ENCODE data around the gene FRAT1.
"Not testable (repeated sequence)": the region's sequence is repeated elsewhere in the genome, so short reads cannot be mapped to it uniquely, and the experiment has no call there.

FRAT1 gene

DNA sequence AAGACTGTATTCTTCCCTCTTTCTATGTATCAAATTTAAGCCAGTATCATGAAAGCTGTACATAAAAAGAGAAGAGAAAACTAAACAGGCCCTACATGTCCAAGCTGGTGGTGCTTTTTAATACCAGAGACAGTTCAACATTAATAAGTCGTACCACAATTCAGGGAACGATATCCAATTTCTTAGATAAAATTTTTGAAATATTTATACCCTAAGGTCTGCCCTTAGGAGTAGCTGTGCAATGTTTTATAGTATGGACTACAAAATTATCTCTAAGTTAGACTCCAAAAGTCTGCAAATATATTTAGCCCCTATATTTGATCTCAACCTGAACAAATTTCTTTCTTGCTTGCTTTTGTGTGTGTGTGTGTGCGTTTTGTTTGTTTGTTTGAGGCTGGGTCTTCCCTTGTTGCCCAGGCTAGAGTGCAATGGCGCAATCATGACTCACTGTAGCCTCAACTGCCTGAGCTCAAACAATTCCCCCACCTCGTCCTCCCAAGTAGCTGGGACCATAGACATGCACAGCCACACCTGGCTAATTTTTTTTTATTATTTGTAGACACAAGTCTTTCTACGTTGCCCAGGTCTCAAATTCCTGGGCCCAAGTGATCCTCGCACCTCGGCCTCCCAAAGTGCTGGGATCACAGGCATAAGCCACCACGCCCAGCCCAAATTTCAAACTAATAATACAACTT, 39.8 kb upstream of the FRAT1 start:
- TF ChIP-seq ZNF70 (CRISPR knock-in tag; IDR thresholded peaks at IDR 0.05), result no peak
- no peak for TF ChIP-seq ISL1 (CRISPR knock-in tag; IDR thresholded peaks at IDR 0.05)
- no peak for TF ChIP-seq TOX (CRISPR knock-in tag; IDR thresholded peaks at IDR 0.05; ENCODE audit: borderline replicate concordance)
- no peak for TF ChIP-seq SNAI2 (CRISPR knock-in tag; IDR thresholded peaks at IDR 0.05)
- TF ChIP-seq, protein P1, sequence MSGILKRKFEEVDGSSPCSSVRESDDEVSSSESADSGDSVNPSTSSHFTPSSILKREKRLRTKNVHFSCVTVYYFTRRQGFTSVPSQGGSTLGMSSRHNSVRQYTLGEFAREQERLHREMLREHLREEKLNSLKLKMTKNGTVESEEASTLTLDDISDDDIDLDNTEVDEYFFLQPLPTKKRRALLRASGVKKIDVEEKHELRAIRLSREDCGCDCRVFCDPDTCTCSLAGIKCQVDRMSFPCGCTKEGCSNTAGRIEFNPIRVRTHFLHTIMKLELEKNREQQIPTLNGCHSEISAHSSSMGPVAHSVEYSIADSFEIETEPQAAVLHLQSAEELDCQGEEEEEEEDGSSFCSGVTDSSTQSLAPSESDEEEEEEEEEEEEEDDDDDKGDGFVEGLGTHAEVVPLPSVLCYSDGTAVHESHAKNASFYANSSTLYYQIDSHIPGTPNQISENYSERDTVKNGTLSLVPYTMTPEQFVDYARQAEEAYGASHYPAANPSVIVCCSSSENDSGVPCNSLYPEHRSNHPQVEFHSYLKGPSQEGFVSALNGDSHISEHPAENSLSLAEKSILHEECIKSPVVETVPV (CRISPR knock-in tag; IDR thresholded peaks at IDR 0.05), result no peak
- TF ChIP-seq POU6F1 (CRISPR knock-in tag; IDR thresholded peaks at IDR 0.05; ENCODE audit: borderline replicate concordance, low read depth), result no peak
- TF ChIP-seq TCF4 (CRISPR knock-in tag; IDR thresholded peaks at IDR 0.05; ENCODE audit: borderline replicate concordance), result no peak
- no peak for TF ChIP-seq ARNTL (CRISPR knock-in tag; IDR thresholded peaks at IDR 0.05; ENCODE audit: borderline replicate concordance, low read depth)
- TF ChIP-seq ZNF8 (CRISPR knock-in tag; IDR thresholded peaks at IDR 0.05), result no peak
- no peak for TF ChIP-seq GLIS3 (CRISPR knock-in tag; IDR thresholded peaks at IDR 0.05)
- no peak for TF ChIP-seq ZC3H10 (CRISPR knock-in tag; IDR thresholded peaks at IDR 0.05)
- TF ChIP-seq BACH2 (CRISPR knock-in tag; IDR thresholded peaks at IDR 0.05; ENCODE audit: borderline replicate concordance), result no peak
- TF ChIP-seq, protein P2, sequence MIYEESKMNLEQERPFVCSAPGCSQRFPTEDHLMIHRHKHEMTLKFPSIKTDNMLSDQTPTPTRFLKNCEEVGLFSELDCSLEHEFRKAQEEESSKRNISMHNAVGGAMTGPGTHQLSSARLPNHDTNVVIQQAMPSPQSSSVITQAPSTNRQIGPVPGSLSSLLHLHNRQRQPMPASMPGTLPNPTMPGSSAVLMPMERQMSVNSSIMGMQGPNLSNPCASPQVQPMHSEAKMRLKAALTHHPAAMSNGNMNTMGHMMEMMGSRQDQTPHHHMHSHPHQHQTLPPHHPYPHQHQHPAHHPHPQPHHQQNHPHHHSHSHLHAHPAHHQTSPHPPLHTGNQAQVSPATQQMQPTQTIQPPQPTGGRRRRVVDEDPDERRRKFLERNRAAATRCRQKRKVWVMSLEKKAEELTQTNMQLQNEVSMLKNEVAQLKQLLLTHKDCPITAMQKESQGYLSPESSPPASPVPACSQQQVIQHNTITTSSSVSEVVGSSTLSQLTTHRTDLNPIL (CRISPR knock-in tag; IDR thresholded peaks at IDR 0.05; ENCODE audit: low read depth), result no peak
- no peak for TF ChIP-seq RARB (CRISPR knock-in tag; IDR thresholded peaks at IDR 0.05)
- peak; percentile 75 for ATAC-seq

DNA sequence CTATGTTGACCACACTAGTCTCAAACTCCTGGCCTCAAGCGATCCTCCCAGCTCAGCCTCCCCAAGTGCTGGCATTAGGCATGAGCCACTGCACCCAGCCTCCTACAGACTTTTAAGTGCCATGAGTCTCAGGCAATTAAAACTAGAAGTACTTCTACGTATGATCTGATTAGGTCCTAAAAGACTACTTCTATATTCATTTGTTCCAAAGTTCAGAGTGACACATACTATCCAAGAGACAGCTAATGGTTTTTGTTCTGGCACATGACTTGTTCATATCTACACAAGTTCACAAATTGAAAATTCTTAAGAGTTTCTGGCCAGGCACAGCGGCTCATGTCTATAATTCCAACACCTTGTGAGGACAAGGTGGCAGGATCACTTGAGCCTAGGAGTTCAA, 38.3 kb upstream of the FRAT1 start:
- no peak for TF ChIP-seq RARB (CRISPR knock-in tag; IDR thresholded peaks at IDR 0.05)
- TF ChIP-seq CSDC2 (CRISPR knock-in tag; IDR thresholded peaks at IDR 0.05), result no peak
- TF ChIP-seq ZNF565 (CRISPR knock-in tag; conservative IDR thresholded peaks at IDR 0.05; ENCODE audit: low read depth), result no peak
- TF ChIP-seq, protein P3, sequence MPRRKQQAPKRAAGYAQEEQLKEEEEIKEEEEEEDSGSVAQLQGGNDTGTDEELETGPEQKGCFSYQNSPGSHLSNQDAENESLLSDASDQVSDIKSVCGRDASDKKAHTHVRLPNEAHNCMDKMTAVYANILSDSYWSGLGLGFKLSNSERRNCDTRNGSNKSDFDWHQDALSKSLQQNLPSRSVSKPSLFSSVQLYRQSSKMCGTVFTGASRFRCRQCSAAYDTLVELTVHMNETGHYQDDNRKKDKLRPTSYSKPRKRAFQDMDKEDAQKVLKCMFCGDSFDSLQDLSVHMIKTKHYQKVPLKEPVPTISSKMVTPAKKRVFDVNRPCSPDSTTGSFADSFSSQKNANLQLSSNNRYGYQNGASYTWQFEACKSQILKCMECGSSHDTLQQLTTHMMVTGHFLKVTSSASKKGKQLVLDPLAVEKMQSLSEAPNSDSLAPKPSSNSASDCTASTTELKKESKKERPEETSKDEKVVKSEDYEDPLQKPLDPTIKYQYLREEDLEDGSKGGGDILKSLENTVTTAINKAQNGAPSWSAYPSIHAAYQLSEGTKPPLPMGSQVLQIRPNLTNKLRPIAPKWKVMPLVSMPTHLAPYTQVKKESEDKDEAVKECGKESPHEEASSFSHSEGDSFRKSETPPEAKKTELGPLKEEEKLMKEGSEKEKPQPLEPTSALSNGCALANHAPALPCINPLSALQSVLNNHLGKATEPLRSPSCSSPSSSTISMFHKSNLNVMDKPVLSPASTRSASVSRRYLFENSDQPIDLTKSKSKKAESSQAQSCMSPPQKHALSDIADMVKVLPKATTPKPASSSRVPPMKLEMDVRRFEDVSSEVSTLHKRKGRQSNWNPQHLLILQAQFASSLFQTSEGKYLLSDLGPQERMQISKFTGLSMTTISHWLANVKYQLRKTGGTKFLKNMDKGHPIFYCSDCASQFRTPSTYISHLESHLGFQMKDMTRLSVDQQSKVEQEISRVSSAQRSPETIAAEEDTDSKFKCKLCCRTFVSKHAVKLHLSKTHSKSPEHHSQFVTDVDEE (CRISPR knock-in tag; IDR thresholded peaks at IDR 0.05), result no peak
- TF ChIP-seq OSR1 (CRISPR knock-in tag; IDR thresholded peaks at IDR 0.05), result no peak
- TF ChIP-seq PPARA (CRISPR knock-in tag; IDR thresholded peaks at IDR 0.05; ENCODE audit: borderline replicate concordance), result no peak
- TF ChIP-seq ZC3H10 (CRISPR knock-in tag; IDR thresholded peaks at IDR 0.05), result no peak
- TF ChIP-seq, protein P1 (CRISPR knock-in tag; IDR thresholded peaks at IDR 0.05), result no peak
- no peak for TF ChIP-seq POU6F1 (CRISPR knock-in tag; IDR thresholded peaks at IDR 0.05; ENCODE audit: borderline replicate concordance, low read depth)
- TF ChIP-seq, protein P4, sequence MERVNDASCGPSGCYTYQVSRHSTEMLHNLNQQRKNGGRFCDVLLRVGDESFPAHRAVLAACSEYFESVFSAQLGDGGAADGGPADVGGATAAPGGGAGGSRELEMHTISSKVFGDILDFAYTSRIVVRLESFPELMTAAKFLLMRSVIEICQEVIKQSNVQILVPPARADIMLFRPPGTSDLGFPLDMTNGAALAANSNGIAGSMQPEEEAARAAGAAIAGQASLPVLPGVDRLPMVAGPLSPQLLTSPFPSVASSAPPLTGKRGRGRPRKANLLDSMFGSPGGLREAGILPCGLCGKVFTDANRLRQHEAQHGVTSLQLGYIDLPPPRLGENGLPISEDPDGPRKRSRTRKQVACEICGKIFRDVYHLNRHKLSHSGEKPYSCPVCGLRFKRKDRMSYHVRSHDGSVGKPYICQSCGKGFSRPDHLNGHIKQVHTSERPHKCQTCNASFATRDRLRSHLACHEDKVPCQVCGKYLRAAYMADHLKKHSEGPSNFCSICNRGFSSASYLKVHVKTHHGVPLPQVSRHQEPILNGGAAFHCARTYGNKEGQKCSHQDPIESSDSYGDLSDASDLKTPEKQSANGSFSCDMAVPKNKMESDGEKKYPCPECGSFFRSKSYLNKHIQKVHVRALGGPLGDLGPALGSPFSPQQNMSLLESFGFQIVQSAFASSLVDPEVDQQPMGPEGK (CRISPR knock-in tag; IDR thresholded peaks at IDR 0.05; ENCODE audit: borderline replicate concordance), result no peak
- no peak for TF ChIP-seq TOX (CRISPR knock-in tag; IDR thresholded peaks at IDR 0.05; ENCODE audit: borderline replicate concordance)
- TF ChIP-seq ARNTL (CRISPR knock-in tag; IDR thresholded peaks at IDR 0.05; ENCODE audit: borderline replicate concordance, low read depth), result no peak
- TF ChIP-seq, protein P2 (CRISPR knock-in tag; IDR thresholded peaks at IDR 0.05; ENCODE audit: low read depth), result no peak
- ATAC-seq, result no peak

DNA sequence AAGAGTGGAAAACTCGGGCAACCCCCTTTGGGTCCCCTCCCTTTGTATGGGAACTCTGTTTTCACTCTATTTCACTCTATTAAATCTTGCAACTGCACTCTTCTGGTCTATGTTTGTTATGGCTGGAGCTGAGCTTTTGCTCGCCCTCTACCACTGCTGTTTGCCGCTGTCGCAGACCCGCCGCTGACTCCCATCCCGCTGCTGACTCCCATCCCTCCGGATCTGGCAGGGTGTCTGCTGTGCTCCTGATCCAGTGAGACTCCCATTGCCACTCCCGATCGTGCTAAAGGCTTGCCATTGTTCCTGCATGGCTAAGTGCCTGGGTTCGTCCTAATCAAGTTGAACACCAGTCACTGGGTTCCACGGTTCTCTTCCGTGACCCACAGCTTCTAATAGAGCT, 29.0 kb upstream of the FRAT1 start:
- not testable (repeated sequence) for ATAC-seq

GRCh38 chr10:97290576-97291356, 28.3 kb upstream of the FRAT1 start:
- not testable (repeated sequence) for ATAC-seq

Measured in SK-N-SH treated with all-trans-retinoic acid at 6 μM for 48 hours (cell line).